ENCODE measurements around the gene NKX1-1. TPM values are rescaled to one million over a fixed set of nuclear protein-coding genes. Genes with fewer than 3 reads are reported as not detected.
A peak's percentile ranks its signal among the peaks of the same experiment; 100 is the strongest.

The NKX1-1 gene
- total and polyA plus RNA-seq, 5 donors from 2014 or later, result not detected

GRCh38 chr4:1403591-1404572 is 2.4 kb downstream of the NKX1-1 start:
- Histone ChIP-seq H3K9me3 (ENCODE audit: control insufficient read depth in 2 of 2, low read length in 2 of 2) (peaks cover 0 to 2% of the 10 kb centered on the region in 2 experiments), H3K27me3 (ENCODE audit: control insufficient read depth, insufficient read depth, low read length) (peaks cover 3% of the 10 kb centered on the region), H3K27ac (ENCODE audit: insufficient read depth, low read length, poor library complexity, severe bottlenecking) (no peak overlapping the region), H3K36me3 (ENCODE audit: control insufficient read depth, insufficient read depth, low read length) (no peaks in the 10 kb centered on the region), H3K4me1 (ENCODE audit: control insufficient read depth, insufficient read depth, low read length, poor library complexity, severe bottlenecking) (peaks cover 6% of the 10 kb centered on the region), H3K4me3 (ENCODE audit: low read depth, low read length) (no peak overlapping the region)
- H3K4me3 Mint-ChIP-seq, result peak overlapping the region in 1 of 4 donors; percentile 60
- peaks cover 0 to 16% (median 3%) of the 10 kb centered on the region in 4 donors for H3K4me1 Mint-ChIP-seq
- H3K27ac Mint-ChIP-seq, result no peak overlapping the region
- H3K36me3 Mint-ChIP-seq, result no peaks in the 10 kb centered on the region
- ATAC-seq (ENCODE audit: low read depth in 2 of 2) (no peak), DNase-seq (no peak)
- peaks cover 0 to 4% (median 0%) of the 10 kb centered on the region in 7 donors for H3K9me3 Mint-ChIP-seq
- peaks cover 32% of the 10 kb centered on the region for H3K27me3 Mint-ChIP-seq

- no peaks in the 10 kb centered on the region for H3K36me3 Mint-ChIP-seq
- no peaks in the 10 kb centered on the region for H3K27me3 ChIP-seq (ENCODE audit: control insufficient read depth, insufficient read depth, low read length)
- H3K9me3 Mint-ChIP-seq, result peaks cover 0 to 4% (median 0%) of the 10 kb centered on the region in 7 donors
- peaks cover 25% of the 10 kb centered on the region for H3K27me3 Mint-ChIP-seq
- H3K27ac ChIP-seq (ENCODE audit: insufficient read depth, low read length, poor library complexity, severe bottlenecking), result no peak overlapping the region
- H3K4me3 ChIP-seq (ENCODE audit: low read depth, low read length), result no peak overlapping the region
- H3K4me3 Mint-ChIP-seq, result no peak overlapping the region
- H3K27ac Mint-ChIP-seq, result no peak overlapping the region
- H3K4me1 ChIP-seq (ENCODE audit: control insufficient read depth, insufficient read depth, low read length, poor library complexity, severe bottlenecking), result peaks cover 6% of the 10 kb centered on the region
- peaks cover 0 to 8% of the 10 kb centered on the region in 2 experiments for H3K9me3 ChIP-seq (ENCODE audit: control insufficient read depth in 2 of 2, low read length in 2 of 2)
- H3K36me3 ChIP-seq (ENCODE audit: control insufficient read depth, insufficient read depth, low read length), result no peaks in the 10 kb centered on the region
- no peak for ATAC-seq (ENCODE audit: low read depth in 2 of 2)
- H3K4me1 Mint-ChIP-seq, result peaks cover 0 to 11% (median 3%) of the 10 kb centered on the region in 4 donors
- DNase-seq, result no peak
These were observed 3.1 kb downstream of the NKX1-1 start for GRCh38 chr4:1403177-1403583.

- Mint-ChIP-seq H3K9me3 (peaks cover 0 to 4% (median 0%) of the 10 kb centered on the region in 7 donors), H3K4me1 (peaks cover 0 to 10% (median 3%) of the 10 kb centered on the region in 4 donors), H3K27ac (no peak overlapping the region), H3K27me3 (peaks cover 22% of the 10 kb centered on the region), H3K4me3 (no peak overlapping the region), H3K36me3 (no peaks in the 10 kb centered on the region)
- Histone ChIP-seq H3K27ac (ENCODE audit: insufficient read depth, low read length, poor library complexity, severe bottlenecking) (no peak overlapping the region), H3K4me1 (ENCODE audit: control insufficient read depth, insufficient read depth, low read length, poor library complexity, severe bottlenecking) (peaks cover 6% of the 10 kb centered on the region), H3K9me3 (ENCODE audit: control insufficient read depth in 2 of 2, low read length in 2 of 2) (peaks cover 0 to 9% of the 10 kb centered on the region in 2 experiments), H3K27me3 (ENCODE audit: control insufficient read depth, insufficient read depth, low read length) (no peaks in the 10 kb centered on the region), H3K4me3 (ENCODE audit: low read depth, low read length) (no peak overlapping the region), H3K36me3 (ENCODE audit: control insufficient read depth, insufficient read depth, low read length) (no peaks in the 10 kb centered on the region)
- no peak for DNase-seq
- no peak for ATAC-seq (ENCODE audit: low read depth in 2 of 2)
These were observed 3.6 kb downstream of the NKX1-1 start for GRCh38 chr4:1402516-1403091.

- Mint-ChIP-seq H3K36me3 (no peaks in the 10 kb centered on the region), H3K4me1 (peaks cover 0 to 7% (median 3%) of the 10 kb centered on the region in 4 donors), H3K9me3 (peaks cover 0 to 4% (median 0%) of the 10 kb centered on the region in 7 donors), H3K4me3 (no peak overlapping the region), H3K27ac (no peak overlapping the region), H3K27me3 (peaks cover 17% of the 10 kb centered on the region)
- no peak overlapping the region for H3K4me3 ChIP-seq (ENCODE audit: low read depth, low read length)
- peaks cover 0 to 14% of the 10 kb centered on the region in 2 experiments for H3K9me3 ChIP-seq (ENCODE audit: control insufficient read depth in 2 of 2, low read length in 2 of 2)
- peaks cover 6% of the 10 kb centered on the region for H3K4me1 ChIP-seq (ENCODE audit: control insufficient read depth, insufficient read depth, low read length, poor library complexity, severe bottlenecking)
- no peak for ATAC-seq (ENCODE audit: low read depth in 2 of 2)
- H3K36me3 ChIP-seq (ENCODE audit: control insufficient read depth, insufficient read depth, low read length), result no peaks in the 10 kb centered on the region
- no peak overlapping the region for H3K27ac ChIP-seq (ENCODE audit: insufficient read depth, low read length, poor library complexity, severe bottlenecking)
- H3K27me3 ChIP-seq (ENCODE audit: control insufficient read depth, insufficient read depth, low read length), result no peaks in the 10 kb centered on the region
- DNase-seq, result no peak
These were observed 4.2 kb downstream of the NKX1-1 start for GRCh38 chr4:1402021-1402515.

GRCh38 chr4:1401409-1402020 is 4.7 kb downstream of the NKX1-1 start:
- Mint-ChIP-seq H3K4me3 (peak overlapping the region in 1 of 4 donors; percentile 35), H3K27ac (peak overlapping the region in 1 of 3 donors; percentile 66), H3K36me3 (no peaks in the 10 kb centered on the region), H3K27me3 (peaks cover 16% of the 10 kb centered on the region), H3K4me1 (peaks cover 0 to 6% (median 3%) of the 10 kb centered on the region in 4 donors), H3K9me3 (peaks cover 0 to 7% (median 0%) of the 10 kb centered on the region in 7 donors)
- peaks cover 6% of the 10 kb centered on the region for H3K4me1 ChIP-seq (ENCODE audit: control insufficient read depth, insufficient read depth, low read length, poor library complexity, severe bottlenecking)
- H3K36me3 ChIP-seq (ENCODE audit: control insufficient read depth, insufficient read depth, low read length), result no peaks in the 10 kb centered on the region
- peaks cover 0 to 16% of the 10 kb centered on the region in 2 experiments for H3K9me3 ChIP-seq (ENCODE audit: control insufficient read depth in 2 of 2, low read length in 2 of 2)
- no peak for ATAC-seq (ENCODE audit: low read depth in 2 of 2)
- H3K27me3 ChIP-seq (ENCODE audit: control insufficient read depth, insufficient read depth, low read length), result no peaks in the 10 kb centered on the region
- no peak for DNase-seq
- no peak overlapping the region for H3K4me3 ChIP-seq (ENCODE audit: low read depth, low read length)
- H3K27ac ChIP-seq (ENCODE audit: insufficient read depth, low read length, poor library complexity, severe bottlenecking), result no peak overlapping the region

GRCh38 chr4:1400831-1401408 is 5.3 kb downstream of the NKX1-1 start:
- peaks cover 0 to 6% (median 3%) of the 10 kb centered on the region in 4 donors for H3K4me1 Mint-ChIP-seq
- no peak overlapping the region for H3K27ac ChIP-seq (ENCODE audit: insufficient read depth, low read length, poor library complexity, severe bottlenecking)
- DNase-seq (no peak), ATAC-seq (ENCODE audit: low read depth in 2 of 2) (no peak)
- H3K4me3 Mint-ChIP-seq, result no peak overlapping the region
- H3K27me3 ChIP-seq (ENCODE audit: control insufficient read depth, insufficient read depth, low read length), result no peaks in the 10 kb centered on the region
- no peak overlapping the region for H3K27ac Mint-ChIP-seq
- no peaks in the 10 kb centered on the region for H3K36me3 Mint-ChIP-seq
- peaks cover 0 to 21% of the 10 kb centered on the region in 2 experiments for H3K9me3 ChIP-seq (ENCODE audit: control insufficient read depth in 2 of 2, low read length in 2 of 2)
- H3K4me1 ChIP-seq (ENCODE audit: control insufficient read depth, insufficient read depth, low read length, poor library complexity, severe bottlenecking), result peaks cover 6% of the 10 kb centered on the region
- H3K4me3 ChIP-seq (ENCODE audit: low read depth, low read length), result no peak overlapping the region
- peaks cover 16% of the 10 kb centered on the region for H3K27me3 Mint-ChIP-seq
- no peaks in the 10 kb centered on the region for H3K36me3 ChIP-seq (ENCODE audit: control insufficient read depth, insufficient read depth, low read length)
- peaks cover 0 to 7% (median 0%) of the 10 kb centered on the region in 7 donors for H3K9me3 Mint-ChIP-seq

- H3K4me3 ChIP-seq (ENCODE audit: low read depth, low read length), result no peak overlapping the region
- DNase-seq (no peak), ATAC-seq (ENCODE audit: low read depth in 2 of 2) (no peak)
- peaks cover 0 to 7% (median 0%) of the 10 kb centered on the region in 7 donors for H3K9me3 Mint-ChIP-seq
- peaks cover 0 to 5% (median 1%) of the 10 kb centered on the region in 4 donors for H3K4me1 Mint-ChIP-seq
- H3K9me3 ChIP-seq (ENCODE audit: control insufficient read depth in 2 of 2, low read length in 2 of 2), result peaks cover 0 to 21% of the 10 kb centered on the region in 2 experiments
- H3K27me3 Mint-ChIP-seq, result peaks cover 14% of the 10 kb centered on the region
- no peaks in the 10 kb centered on the region for H3K36me3 ChIP-seq (ENCODE audit: control insufficient read depth, insufficient read depth, low read length)
- peaks cover 6% of the 10 kb centered on the region for H3K4me1 ChIP-seq (ENCODE audit: control insufficient read depth, insufficient read depth, low read length, poor library complexity, severe bottlenecking)
- H3K27me3 ChIP-seq (ENCODE audit: control insufficient read depth, insufficient read depth, low read length), result no peaks in the 10 kb centered on the region
- H3K27ac ChIP-seq (ENCODE audit: insufficient read depth, low read length, poor library complexity, severe bottlenecking), result no peak overlapping the region
- no peak overlapping the region for H3K27ac Mint-ChIP-seq
- H3K4me3 Mint-ChIP-seq, result peak overlapping the region in 1 of 4 donors; percentile 10
- no peaks in the 10 kb centered on the region for H3K36me3 Mint-ChIP-seq
These were observed 5.9 kb downstream of the NKX1-1 start for GRCh38 chr4:1400191-1400805.

All from CD4-positive, CD25-positive, alpha-beta regulatory T cell (primary cell).